Breast epithelium (tissue), 3 donors: ENCODE measurements around the gene IGSF9.

Source experiments
- CTCF ChIP-seq, 3 donors: fragments of 450-650 bp; IDR thresholded peaks; one replicate each; pipeline ENCODE4 v1.5.1; 2016 to 2017; ENCODE audit warnings: antibody characterized with exemption in 3 of 3, mild to moderate bottlenecking in 3 of 3, moderate library complexity in 3 of 3
- POLR2A ChIP-seq: fragments of 450-650 bp; IDR thresholded peaks from one replicate; pipeline ENCODE4 v1.6.1; 2016; ENCODE audit warnings: antibody characterized with exemption, mild to moderate bottlenecking, moderate library complexity
- POLR2AphosphoS5 ChIP-seq, 3 donors: sonication (generic); formaldehyde crosslinking; IDR thresholded peaks; one replicate each; pipeline ENCODE4 v1.6.1; 2017; ENCODE audit warnings: antibody characterized with exemption in 3 of 3

- TF ChIP-seq CTCF (IDR thresholded peaks at IDR 0.05): no peak
- TF ChIP-seq POLR2AphosphoS5 (IDR thresholded peaks at IDR 0.05): no peak
- TF ChIP-seq POLR2A: no peak
Observed at GRCh38 chr1:159961636-159962035, 16.2 kb upstream of the IGSF9 start.
